Measurements from ENCODE around the gene SFMBT2.

SFMBT2 gene

DNA sequence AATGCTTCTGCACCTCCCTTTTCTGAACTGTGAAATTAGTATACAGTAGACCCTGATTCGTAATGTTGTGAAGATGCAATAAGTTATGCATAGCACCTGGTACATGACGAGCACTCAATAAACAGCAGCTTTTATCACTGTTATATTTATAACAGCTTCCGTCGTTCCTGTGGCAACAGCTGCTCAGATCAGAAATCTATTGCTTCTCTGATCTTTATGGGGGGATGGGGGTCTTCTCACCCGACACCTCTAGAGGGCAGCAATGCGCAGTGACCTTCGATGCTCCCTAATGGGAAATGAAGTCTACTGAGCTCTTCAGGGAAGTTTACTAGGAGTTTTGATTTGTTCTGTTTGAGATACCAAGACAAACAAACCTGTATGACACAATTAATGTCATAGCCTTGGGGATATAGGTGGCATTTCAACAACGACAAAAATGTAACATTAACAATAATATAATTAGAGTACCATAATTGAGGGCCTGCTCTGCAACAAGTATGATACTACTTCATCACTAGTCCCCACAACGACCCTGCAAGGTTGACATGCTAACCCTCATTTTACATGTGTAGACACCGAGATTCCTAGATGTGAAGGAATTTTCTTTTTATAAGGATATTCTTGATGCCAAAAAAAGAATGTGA lies 289.6 kb downstream of the SFMBT2 start:
- no peaks in the 10 kb centered on the region for H3K36me3 ChIP-seq (ENCODE audit: control insufficient read depth in 2 of 2, insufficient read depth in 2 of 2, low read length in 2 of 2)
- H3K9me3 ChIP-seq (ENCODE audit: control insufficient read depth in 2 of 2, low read length in 2 of 2) = no peaks in the 10 kb centered on the region
- H3K27me3 ChIP-seq (ENCODE audit: control insufficient read depth in 2 of 2, insufficient read depth in 2 of 2, low read length in 2 of 2) = no peaks in the 10 kb centered on the region
- no peaks in the 10 kb centered on the region for H3K4me1 ChIP-seq (ENCODE audit: control insufficient read depth in 2 of 2, insufficient read depth in 2 of 2, low read length in 2 of 2)
- H3K4me3 ChIP-seq (ENCODE audit: low read length in 2 of 2) = no peak overlapping the region
- no peak overlapping the region for H3K27ac ChIP-seq (ENCODE audit: low read depth in 2 of 2, low read length in 2 of 2)
- H3K9ac ChIP-seq (ENCODE audit: low read depth in 1 of 2, low read length in 2 of 2) = no peak overlapping the region

GRCh38 chr10:7119325-7120015 lies 291.4 kb downstream of the SFMBT2 start:
- no peaks in the 10 kb centered on the region for H3K27me3 ChIP-seq (ENCODE audit: control insufficient read depth in 2 of 2, insufficient read depth in 2 of 2, low read length in 2 of 2)
- H3K4me1 ChIP-seq (ENCODE audit: control insufficient read depth in 2 of 2, insufficient read depth in 2 of 2, low read length in 2 of 2) = no peaks in the 10 kb centered on the region
- no peak overlapping the region for H3K4me3 ChIP-seq (ENCODE audit: low read length in 2 of 2)
- H3K36me3 ChIP-seq (ENCODE audit: control insufficient read depth in 2 of 2, insufficient read depth in 2 of 2, low read length in 2 of 2) = no peaks in the 10 kb centered on the region
- no peak overlapping the region for H3K9ac ChIP-seq (ENCODE audit: low read depth in 1 of 2, low read length in 2 of 2)
- no peak overlapping the region for H3K27ac ChIP-seq (ENCODE audit: low read depth in 2 of 2, low read length in 2 of 2)
- no peaks in the 10 kb centered on the region for H3K9me3 ChIP-seq (ENCODE audit: control insufficient read depth in 2 of 2, low read length in 2 of 2)

DNA sequence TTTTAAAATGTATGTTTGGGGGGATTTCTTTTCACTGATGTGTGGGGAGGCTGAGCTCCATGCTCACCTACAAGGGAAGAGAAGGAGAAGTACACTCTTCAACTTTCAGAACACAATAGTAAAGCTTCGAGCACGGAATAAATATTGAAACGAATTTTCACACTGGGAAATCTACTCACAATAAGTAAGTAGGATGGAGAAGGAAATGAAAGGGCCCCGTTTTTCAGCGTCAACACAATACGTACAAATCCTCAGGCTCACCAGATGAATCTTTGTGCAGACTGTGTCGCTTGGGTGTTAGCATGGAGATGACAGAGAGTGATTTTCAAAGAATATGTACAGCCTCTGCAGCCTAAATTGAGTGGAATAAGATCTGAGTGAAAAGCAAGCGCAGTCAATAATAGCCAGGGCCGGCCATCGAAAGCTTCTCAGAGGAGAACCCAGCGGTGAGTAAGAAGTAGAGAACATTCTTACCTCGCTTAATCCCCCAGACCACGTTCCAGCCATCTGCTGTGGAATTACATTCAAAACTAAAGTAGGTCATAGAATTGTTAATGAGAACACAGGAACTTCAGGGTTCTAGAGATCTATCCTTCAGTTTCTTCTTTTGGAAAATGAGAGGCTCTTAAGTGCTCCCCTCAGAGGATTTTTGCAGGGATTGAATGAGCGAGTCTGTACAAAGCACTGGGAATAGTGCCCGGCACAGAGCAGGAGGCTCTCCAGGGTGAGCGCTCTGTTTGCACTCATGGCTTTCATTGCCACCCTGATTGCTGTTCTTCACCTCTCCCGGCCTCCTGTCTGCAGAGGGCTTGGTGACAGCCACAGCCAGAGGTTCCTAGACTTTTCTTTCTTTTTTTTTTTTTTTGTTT lies 292.8 kb downstream of the SFMBT2 start:
- Histone ChIP-seq H3K9me3 (ENCODE audit: control insufficient read depth in 2 of 2, low read length in 2 of 2) (no peaks in the 10 kb centered on the region), H3K27ac (ENCODE audit: low read depth in 2 of 2, low read length in 2 of 2) (no peak overlapping the region), H3K9ac (ENCODE audit: low read depth in 1 of 2, low read length in 2 of 2) (no peak overlapping the region), H3K4me3 (ENCODE audit: low read length in 2 of 2) (no peak overlapping the region), H3K36me3 (ENCODE audit: control insufficient read depth in 2 of 2, insufficient read depth in 2 of 2, low read length in 2 of 2) (no peaks in the 10 kb centered on the region), H3K4me1 (ENCODE audit: control insufficient read depth in 2 of 2, insufficient read depth in 2 of 2, low read length in 2 of 2) (no peaks in the 10 kb centered on the region), H3K27me3 (ENCODE audit: control insufficient read depth in 2 of 2, insufficient read depth in 2 of 2, low read length in 2 of 2) (no peaks in the 10 kb centered on the region)

GRCh38 chr10:7117177-7117799 lies 293.5 kb downstream of the SFMBT2 start:
- Histone ChIP-seq H3K4me1 (ENCODE audit: control insufficient read depth in 2 of 2, insufficient read depth in 2 of 2, low read length in 2 of 2) (no peaks in the 10 kb centered on the region), H3K4me3 (ENCODE audit: low read length in 2 of 2) (no peak overlapping the region), H3K27me3 (ENCODE audit: control insufficient read depth in 2 of 2, insufficient read depth in 2 of 2, low read length in 2 of 2) (no peaks in the 10 kb centered on the region), H3K9me3 (ENCODE audit: control insufficient read depth in 2 of 2, low read length in 2 of 2) (no peaks in the 10 kb centered on the region), H3K27ac (ENCODE audit: low read depth in 2 of 2, low read length in 2 of 2) (no peak overlapping the region), H3K9ac (ENCODE audit: low read depth in 1 of 2, low read length in 2 of 2) (no peak overlapping the region), H3K36me3 (ENCODE audit: control insufficient read depth in 2 of 2, insufficient read depth in 2 of 2, low read length in 2 of 2) (no peaks in the 10 kb centered on the region)

DNA sequence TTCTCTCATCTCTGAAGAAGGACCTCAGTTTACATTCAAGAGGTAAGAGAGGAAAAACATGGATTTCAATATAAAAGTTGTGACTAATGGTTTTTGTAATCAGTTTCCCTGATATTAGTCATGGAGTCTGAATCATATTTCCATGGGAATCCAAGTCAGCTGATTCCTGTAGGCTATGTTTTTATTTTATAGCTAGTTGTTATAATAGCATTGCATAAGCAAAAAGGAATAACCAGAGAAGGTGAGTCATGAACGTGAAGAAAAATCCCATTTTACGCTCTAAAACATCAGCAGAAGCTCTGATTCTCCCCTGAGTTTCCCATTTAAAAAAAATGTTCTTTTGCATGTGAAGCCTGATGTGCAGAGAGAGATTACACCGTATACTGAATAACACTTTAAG lies 299.3 kb downstream of the SFMBT2 start:
- Histone ChIP-seq H3K27ac (ENCODE audit: low read depth in 2 of 2, low read length in 2 of 2) (no peak overlapping the region), H3K4me3 (ENCODE audit: low read length in 2 of 2) (no peak overlapping the region), H3K27me3 (ENCODE audit: control insufficient read depth in 2 of 2, insufficient read depth in 2 of 2, low read length in 2 of 2) (no peaks in the 10 kb centered on the region), H3K9me3 (ENCODE audit: control insufficient read depth in 2 of 2, low read length in 2 of 2) (no peaks in the 10 kb centered on the region), H3K4me1 (ENCODE audit: control insufficient read depth in 2 of 2, insufficient read depth in 2 of 2, low read length in 2 of 2) (no peaks in the 10 kb centered on the region), H3K9ac (ENCODE audit: low read depth in 1 of 2, low read length in 2 of 2) (no peak overlapping the region), H3K36me3 (ENCODE audit: control insufficient read depth in 2 of 2, insufficient read depth in 2 of 2, low read length in 2 of 2) (no peaks in the 10 kb centered on the region)

GRCh38 chr10:7111089-7111488 lies 299.7 kb downstream of the SFMBT2 start:
- Histone ChIP-seq H3K9ac (ENCODE audit: low read depth in 1 of 2, low read length in 2 of 2) (no peak overlapping the region), H3K4me1 (ENCODE audit: control insufficient read depth in 2 of 2, insufficient read depth in 2 of 2, low read length in 2 of 2) (no peaks in the 10 kb centered on the region), H3K9me3 (ENCODE audit: control insufficient read depth in 2 of 2, low read length in 2 of 2) (no peaks in the 10 kb centered on the region), H3K36me3 (ENCODE audit: control insufficient read depth in 2 of 2, insufficient read depth in 2 of 2, low read length in 2 of 2) (no peaks in the 10 kb centered on the region), H3K27ac (ENCODE audit: low read depth in 2 of 2, low read length in 2 of 2) (no peak overlapping the region), H3K4me3 (ENCODE audit: low read length in 2 of 2) (no peak overlapping the region), H3K27me3 (ENCODE audit: control insufficient read depth in 2 of 2, insufficient read depth in 2 of 2, low read length in 2 of 2) (no peaks in the 10 kb centered on the region)
